Astrocyte of the spinal cord (primary cell): ENCODE data around the gene SLC35F1.
A peak's percentile ranks its signal among the peaks of the same experiment; 100 is the strongest.

ENCODE experiments used
- DNase-seq: peaks from one replicate; pipeline ENCODE4 v3.0.0; 2011; ENCODE audit warnings: low read depth, low spot score
- H3K4me3 ChIP-seq: 2 replicates; pipeline ENCODE4 v1.5.1; 2011; ENCODE audit warnings: low read depth, mild to moderate bottlenecking, low read length, moderate library complexity
- in situ Hi-C: cut with HindIII; loops from 2 replicates; pipeline ENCODE4 v1.10.0; 2017; ENCODE audit warnings: low sequenced_read_pairs
- TF ChIP-seq, protein P1 (sequence below): IDR thresholded peaks from 2 replicates; pipeline ENCODE4 v1.5.1; 2012; ENCODE audit warnings: low read depth, mild to moderate bottlenecking, low read length, inconsistent platforms

SLC35F1 gene

DNA sequence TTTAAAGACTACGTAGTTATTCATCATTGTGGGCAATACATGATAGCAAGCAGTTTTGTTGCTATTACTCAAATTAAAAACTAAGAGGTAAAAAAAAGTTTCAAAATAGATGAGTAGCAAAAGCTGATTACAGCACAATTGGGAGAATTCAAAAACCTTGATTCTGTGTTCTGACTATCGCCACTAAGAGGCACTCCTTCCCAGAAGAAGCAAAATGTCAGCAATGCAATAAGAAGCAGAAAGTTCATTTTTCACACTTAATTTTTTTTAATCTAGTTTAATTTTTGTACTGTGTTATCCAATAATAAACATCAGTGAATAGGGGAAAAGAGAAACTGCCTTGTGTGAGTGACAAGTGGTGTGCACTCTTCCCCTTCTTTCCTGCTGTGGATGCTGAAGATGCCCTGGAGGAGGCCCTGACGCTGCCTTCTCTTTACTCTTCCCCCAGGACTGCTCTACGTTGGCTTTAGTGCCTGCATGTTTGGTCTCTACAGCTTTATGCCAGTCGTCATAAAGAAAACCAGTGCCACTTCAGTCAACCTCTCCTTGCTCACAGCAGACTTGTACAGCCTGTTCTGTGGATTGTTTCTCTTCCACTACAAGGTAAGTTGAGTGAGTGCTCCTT, 377.8 kb downstream of the SLC35F1 start:
- peak; percentile 24 for DNase-seq
- no peak overlapping the region for H3K4me3 ChIP-seq
- TF ChIP-seq, protein P1, sequence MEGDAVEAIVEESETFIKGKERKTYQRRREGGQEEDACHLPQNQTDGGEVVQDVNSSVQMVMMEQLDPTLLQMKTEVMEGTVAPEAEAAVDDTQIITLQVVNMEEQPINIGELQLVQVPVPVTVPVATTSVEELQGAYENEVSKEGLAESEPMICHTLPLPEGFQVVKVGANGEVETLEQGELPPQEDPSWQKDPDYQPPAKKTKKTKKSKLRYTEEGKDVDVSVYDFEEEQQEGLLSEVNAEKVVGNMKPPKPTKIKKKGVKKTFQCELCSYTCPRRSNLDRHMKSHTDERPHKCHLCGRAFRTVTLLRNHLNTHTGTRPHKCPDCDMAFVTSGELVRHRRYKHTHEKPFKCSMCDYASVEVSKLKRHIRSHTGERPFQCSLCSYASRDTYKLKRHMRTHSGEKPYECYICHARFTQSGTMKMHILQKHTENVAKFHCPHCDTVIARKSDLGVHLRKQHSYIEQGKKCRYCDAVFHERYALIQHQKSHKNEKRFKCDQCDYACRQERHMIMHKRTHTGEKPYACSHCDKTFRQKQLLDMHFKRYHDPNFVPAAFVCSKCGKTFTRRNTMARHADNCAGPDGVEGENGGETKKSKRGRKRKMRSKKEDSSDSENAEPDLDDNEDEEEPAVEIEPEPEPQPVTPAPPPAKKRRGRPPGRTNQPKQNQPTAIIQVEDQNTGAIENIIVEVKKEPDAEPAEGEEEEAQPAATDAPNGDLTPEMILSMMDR, result peak; percentile 59
- in situ Hi-C loops, result no loop called here

DNA sequence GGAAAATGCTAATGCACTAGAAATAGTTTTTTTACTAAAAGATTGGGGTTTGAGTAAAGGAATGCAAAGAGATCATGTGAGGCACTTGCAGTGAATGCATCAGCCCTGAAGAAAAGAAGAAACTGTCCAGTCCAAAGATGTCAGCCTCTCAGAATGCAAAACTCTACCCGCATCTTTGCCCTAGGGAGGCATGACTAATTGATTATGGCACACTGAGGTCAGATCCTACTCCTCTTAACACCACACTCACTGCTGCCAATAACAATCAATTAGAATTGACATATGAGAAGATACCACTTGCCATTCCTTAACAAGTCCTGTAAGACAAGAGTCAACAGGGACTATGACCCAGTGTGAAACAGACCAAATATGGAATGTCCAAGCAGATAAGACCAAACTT, 378.7 kb downstream of the SLC35F1 start:
- in situ Hi-C loops, result no loop called here
- DNase-seq, result no peak
- H3K4me3 ChIP-seq, result no peak overlapping the region
- TF ChIP-seq, protein P1, result no peak

DNA sequence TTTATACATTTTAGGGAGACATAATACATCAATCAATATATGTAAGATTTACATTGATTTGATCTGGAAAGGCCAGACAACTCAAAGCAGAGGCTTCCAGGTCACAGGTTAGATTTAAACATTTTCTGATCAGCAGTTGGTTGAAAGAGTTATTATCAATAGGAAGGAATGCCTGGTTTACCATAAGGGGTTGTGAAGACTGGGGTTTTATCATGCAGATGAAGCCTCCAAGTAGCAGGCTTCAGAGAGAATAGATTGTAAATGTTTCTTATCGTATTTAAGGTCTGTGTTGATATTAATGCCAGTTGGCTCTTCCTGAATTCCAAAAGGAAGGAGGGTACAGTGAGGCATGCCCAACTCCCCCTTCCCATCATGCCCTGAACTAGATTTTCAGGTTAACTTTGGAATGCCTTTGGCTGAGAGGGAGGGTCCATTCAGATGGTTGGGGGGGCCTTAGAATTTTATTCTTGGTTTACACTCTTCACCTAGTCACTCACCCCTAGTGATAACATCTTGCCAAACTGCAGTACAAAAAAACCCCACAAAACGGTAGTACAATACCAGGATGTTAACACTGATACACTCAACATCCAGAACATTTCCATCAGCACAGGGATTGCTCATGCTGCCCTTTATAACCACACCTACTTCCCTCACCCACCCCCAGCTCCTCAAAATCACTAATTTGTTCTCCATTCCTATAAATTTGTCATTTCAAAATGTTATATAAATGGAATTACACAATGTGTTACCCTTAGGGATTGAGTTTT, 381.5 kb downstream of the SLC35F1 start:
- no peak overlapping the region for H3K4me3 ChIP-seq
- TF ChIP-seq, protein P1, result peak; percentile 35
- no peak for DNase-seq
- in situ Hi-C loops, result no loop called here

DNA sequence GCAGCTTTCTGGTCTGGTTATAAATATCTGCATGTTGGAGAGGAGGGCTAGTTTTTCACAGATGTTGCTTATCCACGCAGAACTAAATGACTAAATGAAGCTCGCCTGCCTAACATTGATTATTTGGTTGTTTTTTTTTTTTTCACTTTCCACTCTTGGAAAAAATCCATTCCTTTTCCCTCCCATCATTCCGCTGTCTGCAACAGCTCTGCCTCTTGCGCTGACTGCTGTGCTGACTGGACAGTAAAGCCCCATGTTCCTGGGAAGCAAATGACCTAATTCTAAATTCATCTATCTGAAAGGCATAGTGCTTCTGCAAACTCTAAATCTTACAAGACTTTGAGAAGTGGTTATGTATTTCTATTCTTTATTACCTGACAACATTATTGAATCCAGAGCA, 385.5 kb downstream of the SLC35F1 start:
- TF ChIP-seq, protein P1, result no peak
- in situ Hi-C loops, result no loop called here
- no peak overlapping the region for H3K4me3 ChIP-seq
- DNase-seq, result no peak

DNA sequence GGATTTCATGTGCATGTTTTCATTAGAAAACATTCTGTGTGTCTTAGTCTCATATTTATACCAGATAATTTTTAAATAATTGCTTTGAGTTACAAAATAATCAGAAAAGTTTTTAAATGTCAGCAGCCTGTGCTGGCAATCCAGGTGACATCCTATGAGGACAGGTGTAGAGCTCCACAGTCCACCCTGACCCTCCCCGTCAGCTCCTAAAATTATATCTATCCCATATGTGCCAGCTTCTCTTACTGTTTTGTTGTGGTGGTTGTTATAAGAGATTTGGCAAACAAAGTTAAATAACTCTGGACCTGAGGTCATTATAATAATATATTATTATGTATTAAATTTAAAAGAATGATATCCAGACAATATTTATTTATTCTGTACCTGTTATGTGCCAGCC, 387.8 kb downstream of the SLC35F1 start:
- in situ Hi-C loops, result no loop called here
- H3K4me3 ChIP-seq, result no peak overlapping the region
- TF ChIP-seq, protein P1, result no peak
- DNase-seq, result no peak

DNA sequence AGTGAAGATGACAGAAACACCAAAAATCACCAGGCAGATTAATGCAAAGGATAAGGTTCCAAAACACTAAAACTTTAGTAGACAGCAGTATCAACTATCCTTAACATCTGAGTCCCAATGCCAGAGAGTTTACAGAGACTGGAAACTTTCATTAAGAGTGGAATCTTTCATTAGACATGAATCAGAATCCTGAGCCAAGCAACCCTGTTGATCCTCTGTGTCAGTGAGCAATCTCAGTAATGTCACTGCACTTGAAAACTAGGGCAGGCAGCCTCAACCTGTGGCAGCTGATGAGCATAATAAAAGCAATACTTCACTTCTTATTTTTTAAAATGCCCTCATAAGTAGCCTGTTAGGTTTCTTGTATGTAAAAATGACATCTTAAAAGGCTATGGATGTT, 388.3 kb downstream of the SLC35F1 start:
- in situ Hi-C loops, result no loop called here
- TF ChIP-seq, protein P1, result no peak
- no peak overlapping the region for H3K4me3 ChIP-seq
- DNase-seq, result no peak
